Measurements from ENCODE around the gene RPL22L1.

RPL22L1 gene

DNA sequence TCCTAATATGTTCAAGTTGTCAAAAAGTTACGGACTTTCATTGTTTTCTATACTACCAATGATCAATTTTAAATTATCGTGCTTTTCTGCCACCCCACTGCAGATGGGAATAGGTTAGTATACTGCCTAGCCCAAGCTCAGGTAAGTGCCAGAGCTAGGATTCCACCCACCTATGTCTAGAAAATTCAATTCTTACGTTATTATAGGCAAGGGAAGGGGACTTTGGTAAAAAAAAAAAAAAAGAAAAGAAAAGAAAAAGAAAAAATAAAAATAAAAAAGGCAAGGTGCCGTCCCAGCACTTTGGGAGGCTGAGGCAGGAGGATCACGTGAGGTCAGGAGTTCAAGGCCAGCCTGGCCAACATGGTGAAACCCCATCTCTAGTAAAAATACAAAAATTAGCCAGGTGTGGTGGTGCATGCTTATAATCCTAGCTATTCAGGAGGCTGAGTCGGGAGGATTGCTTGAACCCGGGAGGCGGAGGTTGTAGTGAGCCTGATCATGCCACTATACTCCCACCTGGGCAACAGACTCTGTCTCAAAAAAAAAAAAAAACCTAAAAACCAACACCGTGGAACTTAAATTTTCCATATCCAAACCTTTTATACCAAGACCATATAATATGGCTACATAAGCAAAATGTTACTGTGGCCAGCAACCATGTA lies 1.3 kb downstream of the RPL22L1 start:
- peak overlapping the region; percentile 95 for H3K4me3 Mint-ChIP-seq
- peaks cover 31% of the 10 kb centered on the region for H3K4me1 Mint-ChIP-seq
- H3K36me3 Mint-ChIP-seq (ENCODE audit: insufficient read depth): peaks cover 38% of the 10 kb centered on the region
- H3K27me3 Mint-ChIP-seq: no peaks in the 10 kb centered on the region
- peak overlapping the region; percentile 98 for H3K27ac Mint-ChIP-seq (ENCODE audit: low read depth)
- H3K9me3 Mint-ChIP-seq: no peaks in the 10 kb centered on the region
- ATAC-seq (replicated peaks; ENCODE audit: extremely low read depth, poor library complexity, severe bottlenecking) (no peak), DNase-seq (ENCODE audit: low spot score in 2 of 2) (no peak)

DNA sequence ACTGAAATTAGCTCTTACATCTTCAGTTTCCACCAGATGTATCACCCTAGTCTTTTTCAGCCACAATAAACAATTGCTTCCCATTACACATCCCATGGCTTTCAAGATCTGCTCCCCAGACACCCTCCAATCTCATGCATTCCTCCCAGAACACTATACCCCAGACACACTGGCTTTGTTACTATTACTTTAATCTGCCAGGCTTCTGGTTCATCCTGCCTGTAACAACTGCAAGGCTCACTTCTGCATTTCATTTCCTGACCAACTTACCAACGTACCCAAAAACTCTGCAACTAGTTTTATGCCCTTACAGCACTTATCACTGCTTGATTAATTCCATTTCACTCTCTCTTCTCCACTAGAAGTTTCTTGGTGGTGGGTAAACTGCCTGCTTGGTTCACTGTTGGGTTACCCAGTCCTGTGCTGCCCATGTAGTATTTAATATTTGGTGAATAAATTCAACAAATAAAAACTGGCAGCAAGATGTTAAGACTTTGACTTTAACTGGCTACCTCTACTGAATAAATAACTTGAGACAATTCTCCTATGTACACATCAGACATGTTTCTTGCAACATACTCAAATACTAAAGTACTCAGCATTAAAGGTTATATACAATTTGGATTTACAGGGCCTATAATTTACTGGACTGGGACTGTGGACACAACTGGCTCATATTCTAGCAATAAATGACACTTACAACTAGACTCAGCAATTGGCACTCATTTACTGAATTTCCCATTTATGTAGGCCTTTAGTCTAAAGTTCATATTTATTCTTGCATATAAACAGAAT lies 2.7 kb downstream of the RPL22L1 start:
- DNase-seq (ENCODE audit: low spot score in 2 of 2) (no peak), ATAC-seq (replicated peaks; ENCODE audit: extremely low read depth, poor library complexity, severe bottlenecking) (no peak)
- H3K27me3 Mint-ChIP-seq: no peaks in the 10 kb centered on the region
- peak overlapping the region; percentile 68 for H3K27ac Mint-ChIP-seq (ENCODE audit: low read depth)
- no peaks in the 10 kb centered on the region for H3K9me3 Mint-ChIP-seq
- H3K4me1 Mint-ChIP-seq: peaks cover 31% of the 10 kb centered on the region
- no peak overlapping the region for H3K4me3 Mint-ChIP-seq
- peaks cover 35% of the 10 kb centered on the region for H3K36me3 Mint-ChIP-seq (ENCODE audit: insufficient read depth)

DNA sequence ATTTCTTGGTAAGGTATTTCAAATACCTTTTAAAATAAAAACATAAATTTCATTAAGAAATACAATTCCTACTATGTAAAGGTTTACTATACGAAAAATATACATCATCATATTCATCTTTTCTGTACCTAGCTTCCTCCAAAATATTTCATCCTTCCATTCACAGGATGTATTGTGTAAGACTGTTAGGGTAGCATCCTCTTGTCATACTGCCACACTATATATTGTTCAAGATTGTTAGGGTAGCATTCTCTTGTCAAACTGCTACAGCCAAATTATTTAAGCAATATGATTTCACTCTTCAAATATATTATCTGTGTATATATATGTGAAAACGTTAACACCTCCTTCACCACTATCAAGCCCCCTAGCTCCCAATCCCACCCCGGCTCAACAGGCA lies 3.5 kb downstream of the RPL22L1 start:
- Mint-ChIP-seq H3K27ac (ENCODE audit: low read depth) (no peak overlapping the region), H3K36me3 (ENCODE audit: insufficient read depth) (peaks cover 35% of the 10 kb centered on the region), H3K4me1 (peaks cover 31% of the 10 kb centered on the region), H3K9me3 (no peaks in the 10 kb centered on the region), H3K27me3 (no peaks in the 10 kb centered on the region), H3K4me3 (no peak overlapping the region)
- no peak for DNase-seq (ENCODE audit: low spot score in 2 of 2)
- ATAC-seq (replicated peaks; ENCODE audit: extremely low read depth, poor library complexity, severe bottlenecking): no peak

DNA sequence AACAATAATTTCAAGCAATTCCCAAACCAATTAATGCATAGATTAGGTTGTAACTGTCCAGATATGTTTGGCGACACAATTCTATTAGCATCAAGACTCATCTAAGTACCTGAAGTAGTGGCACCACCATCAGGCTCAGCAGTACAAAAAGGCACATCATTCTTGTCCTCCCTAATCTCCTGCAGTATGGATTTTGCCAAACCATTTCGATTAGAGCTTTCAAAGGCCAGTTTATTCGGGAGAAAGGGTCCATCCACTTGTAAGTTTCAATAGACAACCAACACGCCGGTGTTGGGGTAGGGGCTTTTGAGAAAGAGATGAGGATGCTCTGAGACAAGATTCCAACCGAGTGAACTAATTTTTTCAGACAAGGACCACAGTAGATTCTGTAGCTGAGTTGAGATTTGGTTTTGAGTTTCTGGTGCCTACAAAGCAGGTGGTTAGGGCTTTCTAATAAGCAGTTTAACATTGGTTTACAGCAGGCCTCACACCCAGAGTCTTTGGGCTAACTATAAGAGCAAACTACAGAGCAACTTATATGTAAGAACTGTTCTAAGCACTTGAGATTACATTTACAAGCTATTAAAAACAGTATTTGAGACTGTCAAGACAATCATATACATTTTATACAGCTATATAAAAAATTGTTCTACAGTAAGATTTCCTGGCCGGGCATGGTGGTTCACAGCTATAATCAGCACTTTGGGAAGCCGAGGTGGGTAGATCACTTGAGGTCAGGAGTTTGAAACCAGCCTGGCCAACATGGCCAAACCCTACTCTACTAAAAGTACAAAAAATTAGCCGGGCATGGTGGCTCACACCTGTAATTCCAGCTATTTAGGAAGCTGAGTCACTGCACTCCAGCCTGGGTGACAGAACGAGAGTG lies 4.5 kb downstream of the RPL22L1 start:
- Mint-ChIP-seq H3K36me3 (ENCODE audit: insufficient read depth) (peaks cover 35% of the 10 kb centered on the region), H3K27me3 (no peaks in the 10 kb centered on the region), H3K9me3 (no peaks in the 10 kb centered on the region), H3K4me1 (peaks cover 30% of the 10 kb centered on the region), H3K27ac (ENCODE audit: low read depth) (no peak overlapping the region), H3K4me3 (no peak overlapping the region)
- DNase-seq (ENCODE audit: low spot score in 2 of 2) (no peak), ATAC-seq (replicated peaks; ENCODE audit: extremely low read depth, poor library complexity, severe bottlenecking) (no peak)

DNA sequence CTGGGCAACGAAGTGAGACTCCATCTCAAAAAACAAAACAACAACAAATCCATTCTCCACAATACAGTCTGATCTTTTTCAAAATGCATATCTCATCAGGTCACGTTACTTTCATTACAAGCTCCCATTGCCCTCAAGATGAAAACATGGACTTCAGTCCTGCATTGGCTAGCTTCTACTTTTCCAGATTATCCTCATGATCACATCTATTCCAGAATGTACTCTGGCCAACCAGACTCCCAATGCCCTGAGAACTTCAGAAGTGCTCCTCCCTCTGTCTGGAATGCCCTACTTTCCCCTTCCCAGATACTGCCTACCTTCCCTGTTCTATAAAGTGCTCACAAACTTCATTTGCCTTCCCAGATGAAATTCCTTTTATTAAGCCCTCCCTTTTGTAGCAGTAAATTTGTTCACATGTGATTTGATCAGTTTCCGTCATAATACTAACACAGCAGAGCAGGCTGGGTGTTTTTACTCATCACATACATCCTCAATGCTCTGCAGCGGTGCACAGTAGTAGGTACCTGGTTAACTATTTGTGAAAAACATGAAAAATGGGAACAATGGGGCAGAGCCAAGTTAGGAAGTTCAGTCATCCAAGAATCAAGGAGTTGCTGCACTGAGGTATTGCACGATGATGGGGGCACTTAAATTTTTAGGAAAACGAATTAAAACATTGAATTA lies 5.3 kb downstream of the RPL22L1 start:
- Mint-ChIP-seq H3K4me1 (peaks cover 22% of the 10 kb centered on the region), H3K36me3 (ENCODE audit: insufficient read depth) (peaks cover 27% of the 10 kb centered on the region), H3K9me3 (no peaks in the 10 kb centered on the region), H3K27me3 (no peaks in the 10 kb centered on the region), H3K4me3 (no peak overlapping the region), H3K27ac (ENCODE audit: low read depth) (no peak overlapping the region)
- DNase-seq (ENCODE audit: low spot score in 2 of 2) (no peak), ATAC-seq (replicated peaks; ENCODE audit: extremely low read depth, poor library complexity, severe bottlenecking) (no peak)

DNA sequence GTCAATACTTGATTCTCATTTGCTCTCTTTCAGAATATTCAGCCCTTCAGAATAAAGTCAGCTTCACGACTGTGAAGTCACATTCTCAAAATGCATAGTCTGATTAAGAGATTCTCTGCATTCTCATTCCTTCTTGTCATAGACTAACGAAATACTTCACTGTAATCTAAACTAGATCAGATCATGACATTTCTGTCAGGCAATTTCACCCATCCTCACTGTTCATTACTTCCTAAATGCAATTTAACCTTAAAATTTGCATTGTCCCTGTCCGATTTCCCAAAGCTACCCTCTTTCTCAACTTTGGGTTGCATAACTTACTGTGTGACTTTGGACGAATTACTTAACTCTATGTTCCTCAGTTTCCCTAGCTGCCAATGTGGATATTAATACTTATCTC lies 6.2 kb downstream of the RPL22L1 start:
- no peaks in the 10 kb centered on the region for H3K27me3 Mint-ChIP-seq
- no peak overlapping the region for H3K4me3 Mint-ChIP-seq
- peaks cover 23% of the 10 kb centered on the region for H3K36me3 Mint-ChIP-seq (ENCODE audit: insufficient read depth)
- peaks cover 14% of the 10 kb centered on the region for H3K4me1 Mint-ChIP-seq
- ATAC-seq (replicated peaks; ENCODE audit: extremely low read depth, poor library complexity, severe bottlenecking) (no peak), DNase-seq (ENCODE audit: low spot score in 2 of 2) (no peak)
- H3K9me3 Mint-ChIP-seq: no peaks in the 10 kb centered on the region
- peak overlapping the region; percentile 67 for H3K27ac Mint-ChIP-seq (ENCODE audit: low read depth)

DNA sequence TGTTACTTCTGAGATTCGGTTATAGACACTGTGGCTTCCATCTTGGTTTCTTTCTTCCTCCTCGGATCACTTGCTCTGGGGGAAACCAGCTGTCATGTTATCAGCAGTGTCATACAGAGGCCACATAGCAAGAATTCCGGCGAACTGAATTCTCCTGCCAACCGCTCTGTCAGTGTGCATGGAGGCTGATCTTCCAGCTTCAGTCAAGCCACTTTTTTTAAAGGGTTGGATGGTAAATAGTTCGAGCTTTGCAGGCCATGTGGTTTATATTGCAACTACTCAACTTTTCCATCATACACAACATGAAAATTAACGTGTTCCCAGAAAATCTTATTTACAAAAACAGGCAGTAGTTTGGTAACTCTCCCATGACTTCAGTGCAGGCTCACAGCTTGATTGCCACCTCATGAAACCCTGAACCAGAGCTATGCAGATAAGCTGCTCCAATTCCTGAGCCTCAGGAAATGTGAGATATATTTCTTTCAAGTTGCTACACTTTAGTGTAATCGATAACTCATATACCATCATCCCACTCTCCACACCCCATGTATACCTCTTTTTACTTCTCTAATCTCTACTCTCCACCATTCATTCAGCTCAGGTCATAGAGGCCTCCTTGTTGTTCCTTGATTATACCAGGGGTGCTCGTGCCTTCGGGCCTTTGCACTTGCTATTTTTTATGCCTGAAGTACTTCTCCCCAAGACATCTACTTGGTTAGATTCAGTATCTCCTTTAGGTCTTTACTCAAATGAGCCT lies 7.2 kb downstream of the RPL22L1 start:
- H3K27ac Mint-ChIP-seq (ENCODE audit: low read depth): peak overlapping the region; percentile 67
- peaks cover 22% of the 10 kb centered on the region for H3K36me3 Mint-ChIP-seq (ENCODE audit: insufficient read depth)
- H3K27me3 Mint-ChIP-seq: no peaks in the 10 kb centered on the region
- DNase-seq (ENCODE audit: low spot score in 2 of 2) (no peak), ATAC-seq (replicated peaks; ENCODE audit: extremely low read depth, poor library complexity, severe bottlenecking) (no peak)
- H3K4me3 Mint-ChIP-seq: no peak overlapping the region
- no peaks in the 10 kb centered on the region for H3K9me3 Mint-ChIP-seq
- H3K4me1 Mint-ChIP-seq: peaks cover 9% of the 10 kb centered on the region

DNA sequence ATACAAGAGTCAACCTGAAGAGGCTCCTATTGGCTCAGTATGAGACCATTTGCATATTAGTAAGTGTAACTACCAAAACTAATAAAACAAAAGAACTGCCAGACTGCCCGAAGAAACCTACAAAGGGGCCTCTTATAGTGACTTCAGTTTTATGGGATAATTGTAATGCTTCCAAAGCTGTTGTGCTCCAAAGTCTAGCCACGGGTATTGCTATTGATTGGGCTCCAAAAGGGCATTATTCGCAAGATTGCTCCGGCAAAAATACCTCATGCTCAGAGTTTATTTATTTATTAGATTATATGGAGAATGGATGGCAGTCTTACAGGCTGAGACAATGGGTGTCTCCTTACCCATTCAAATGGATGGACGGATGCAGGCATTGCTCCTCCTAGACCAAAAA lies 11.4 kb downstream of the RPL22L1 start:
- Mint-ChIP-seq H3K36me3 (ENCODE audit: insufficient read depth) (no peaks in the 10 kb centered on the region), H3K4me3 (no peak overlapping the region), H3K9me3 (no peaks in the 10 kb centered on the region), H3K27ac (ENCODE audit: low read depth) (no peak overlapping the region), H3K27me3 (peaks cover 21% of the 10 kb centered on the region), H3K4me1 (no peaks in the 10 kb centered on the region)
- no peak for DNase-seq (ENCODE audit: low spot score in 2 of 2)
- ATAC-seq (replicated peaks; ENCODE audit: extremely low read depth, poor library complexity, severe bottlenecking): no peak

DNA sequence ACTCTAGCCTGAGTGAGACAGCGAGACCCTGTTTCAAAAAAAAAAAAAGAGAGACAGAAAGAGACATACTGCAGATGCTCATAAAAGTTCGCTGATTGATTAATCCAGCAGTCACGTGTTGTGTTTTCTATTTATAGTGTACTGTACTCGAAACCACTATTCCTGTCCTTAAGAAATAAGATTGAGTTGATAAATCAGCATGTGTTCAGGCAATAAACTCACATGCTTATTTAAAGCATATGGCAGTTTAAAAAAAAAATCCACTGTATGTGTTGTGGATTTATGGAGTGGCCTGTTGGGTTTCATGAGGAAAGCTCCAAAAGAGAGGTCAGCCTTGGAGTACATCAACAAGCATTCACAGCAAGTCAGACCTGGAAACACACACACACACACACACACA lies 17.7 kb downstream of the RPL22L1 start:
- DNase-seq (ENCODE audit: low spot score in 2 of 2) (no peak), ATAC-seq (replicated peaks; ENCODE audit: extremely low read depth, poor library complexity, severe bottlenecking) (no peak)
- Mint-ChIP-seq H3K36me3 (ENCODE audit: insufficient read depth) (no peaks in the 10 kb centered on the region), H3K27ac (ENCODE audit: low read depth) (no peak overlapping the region), H3K27me3 (peaks cover 30% of the 10 kb centered on the region), H3K9me3 (no peaks in the 10 kb centered on the region), H3K4me1 (no peaks in the 10 kb centered on the region), H3K4me3 (no peak overlapping the region)

DNA sequence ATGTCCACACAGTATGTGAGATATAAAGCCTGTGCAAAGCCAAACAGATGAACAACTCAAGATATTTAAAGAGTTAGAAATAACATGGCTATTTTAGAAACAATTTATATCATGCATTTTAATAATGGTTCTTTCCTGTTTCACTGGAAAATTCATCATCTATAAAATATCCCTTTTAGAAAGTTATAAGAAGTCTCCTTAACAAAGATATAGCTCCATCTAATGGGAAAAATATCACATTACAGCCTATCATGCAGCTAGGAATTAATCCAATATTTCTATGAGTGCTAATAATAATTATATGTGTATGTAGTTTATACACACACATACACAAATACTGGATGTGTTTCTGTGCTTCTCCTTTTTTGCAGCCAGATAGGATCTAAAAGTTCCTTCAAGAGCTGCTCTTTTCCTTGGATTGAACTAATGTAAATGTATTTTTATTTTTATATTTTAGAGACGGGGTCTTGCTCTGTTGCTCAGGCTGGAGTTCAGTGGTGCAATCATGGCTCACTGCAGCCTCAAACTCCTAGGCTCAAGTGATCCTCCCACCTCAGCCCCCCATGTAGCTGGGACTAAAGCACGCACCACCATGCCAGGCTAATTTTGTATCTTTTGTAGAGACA lies 21.6 kb downstream of the RPL22L1 start:
- no peak overlapping the region for H3K4me3 Mint-ChIP-seq
- no peaks in the 10 kb centered on the region for H3K36me3 Mint-ChIP-seq (ENCODE audit: insufficient read depth)
- peaks cover 26% of the 10 kb centered on the region for H3K27me3 Mint-ChIP-seq
- no peaks in the 10 kb centered on the region for H3K4me1 Mint-ChIP-seq
- H3K27ac Mint-ChIP-seq (ENCODE audit: low read depth): no peak overlapping the region
- no peak for DNase-seq (ENCODE audit: low spot score in 2 of 2)
- no peaks in the 10 kb centered on the region for H3K9me3 Mint-ChIP-seq
- no peak for ATAC-seq (replicated peaks; ENCODE audit: extremely low read depth, poor library complexity, severe bottlenecking)

DNA sequence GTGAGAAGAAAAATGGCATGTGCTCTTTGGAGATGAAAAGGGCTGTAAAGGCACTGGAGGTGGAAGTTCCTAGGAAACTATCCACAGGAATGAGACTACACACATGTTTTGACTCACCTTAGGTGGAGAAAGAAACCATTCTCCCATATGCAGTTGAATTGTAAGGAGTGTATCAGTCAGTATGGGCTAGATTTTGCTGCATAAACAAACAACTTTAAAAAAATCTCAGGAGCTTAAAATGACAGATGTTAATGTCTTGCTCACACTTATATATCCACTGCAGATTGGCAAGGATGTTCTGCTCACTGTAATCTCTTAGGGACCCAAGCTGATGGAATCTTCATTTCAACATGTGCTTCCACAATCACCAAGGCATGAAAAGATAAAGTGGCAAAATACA lies 25.6 kb downstream of the RPL22L1 start:
- Mint-ChIP-seq H3K9me3 (no peaks in the 10 kb centered on the region), H3K4me3 (no peak overlapping the region), H3K36me3 (ENCODE audit: insufficient read depth) (no peaks in the 10 kb centered on the region), H3K27me3 (peaks cover 45% of the 10 kb centered on the region), H3K4me1 (no peaks in the 10 kb centered on the region), H3K27ac (ENCODE audit: low read depth) (no peak overlapping the region)
- DNase-seq (ENCODE audit: low spot score in 2 of 2) (no peak), ATAC-seq (replicated peaks; ENCODE audit: extremely low read depth, poor library complexity, severe bottlenecking) (no peak)

Data from central memory CD8-positive, alpha-beta T cell (primary cell).